ENCODE data around the gene RYR2.

RYR2 gene

DNA sequence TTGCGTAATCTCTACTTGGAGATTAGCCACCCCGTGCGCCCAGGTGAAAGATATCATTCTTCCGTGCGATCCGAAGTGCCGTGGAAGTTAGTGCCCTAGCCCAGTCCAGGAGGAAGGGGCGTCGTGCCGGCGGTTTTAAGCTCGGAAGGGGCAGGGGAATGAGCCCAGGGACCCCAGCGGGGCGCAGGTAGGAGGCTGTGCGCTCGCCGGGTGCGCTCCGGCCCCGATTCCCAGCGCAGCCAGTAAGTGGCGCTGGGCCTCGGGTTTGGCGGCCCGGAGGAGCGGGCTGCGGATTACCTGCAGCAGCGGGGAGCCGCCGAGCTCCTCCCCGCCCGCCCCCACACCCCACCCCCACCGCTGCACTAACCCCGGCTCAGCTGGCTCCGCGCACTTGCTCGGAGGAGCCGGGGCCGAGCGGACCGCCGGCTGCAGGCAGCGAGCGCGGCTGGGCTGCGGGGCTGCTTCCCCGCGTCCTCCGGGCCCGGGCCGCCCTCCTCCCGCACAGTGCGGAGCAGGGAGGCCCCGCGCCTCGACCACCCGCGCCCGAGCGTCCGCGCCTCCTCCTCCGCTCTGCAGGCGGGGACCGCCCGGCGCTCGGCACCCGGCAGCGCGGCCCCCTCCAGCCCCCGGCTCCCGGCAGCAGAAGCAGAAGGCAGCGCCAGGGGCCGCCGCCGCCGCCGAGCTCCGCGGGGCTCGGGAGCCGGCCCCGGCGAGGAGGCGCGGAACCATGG is at the start of gene RYR2:
Gene RYR2 (plus strand): TSS at position 390 of the 731 bp plus-strand sequence. CDS start 338 bp downstream, at position 728.
- DNase-seq = peak; percentile 24 to 30

DNA sequence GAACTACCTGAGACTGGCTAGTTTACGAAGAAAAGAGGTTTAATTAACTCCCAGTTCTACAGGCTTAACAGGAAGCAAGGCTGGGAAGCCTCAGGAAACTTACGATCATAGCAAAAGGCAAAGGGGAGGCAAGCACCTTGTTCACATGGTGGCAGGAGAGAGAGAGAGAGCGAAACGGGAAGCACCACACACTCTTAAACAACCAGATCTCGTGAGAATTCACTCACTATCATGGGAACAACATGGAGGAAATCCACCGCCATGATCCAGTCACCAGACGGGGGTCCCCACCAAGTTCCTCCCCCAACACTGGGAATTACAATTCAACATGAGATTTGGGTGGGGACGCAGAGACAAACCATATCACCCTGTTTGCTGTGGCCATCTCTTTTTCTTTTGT is 49.5 kb upstream of the RYR2 start:
- DNase-seq = no peak

DNA sequence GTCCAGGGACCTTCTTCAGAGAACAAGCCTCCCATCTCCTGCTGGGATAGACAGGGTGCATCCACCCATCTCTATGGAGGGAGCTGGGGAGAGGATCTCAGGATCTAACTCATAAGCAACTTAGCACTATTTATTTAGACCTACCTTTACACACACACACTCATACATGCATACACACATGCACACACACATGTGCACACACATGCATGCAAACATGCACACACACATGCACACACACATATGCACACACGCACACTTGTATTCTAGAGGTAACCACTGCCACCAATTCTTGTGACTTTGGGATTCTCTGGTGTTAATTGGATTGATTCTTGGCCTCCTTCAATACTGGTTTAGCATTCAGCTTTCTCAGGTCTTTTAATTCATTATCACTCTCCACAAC is 47.5 kb upstream of the RYR2 start:
- DNase-seq = no peak

DNA sequence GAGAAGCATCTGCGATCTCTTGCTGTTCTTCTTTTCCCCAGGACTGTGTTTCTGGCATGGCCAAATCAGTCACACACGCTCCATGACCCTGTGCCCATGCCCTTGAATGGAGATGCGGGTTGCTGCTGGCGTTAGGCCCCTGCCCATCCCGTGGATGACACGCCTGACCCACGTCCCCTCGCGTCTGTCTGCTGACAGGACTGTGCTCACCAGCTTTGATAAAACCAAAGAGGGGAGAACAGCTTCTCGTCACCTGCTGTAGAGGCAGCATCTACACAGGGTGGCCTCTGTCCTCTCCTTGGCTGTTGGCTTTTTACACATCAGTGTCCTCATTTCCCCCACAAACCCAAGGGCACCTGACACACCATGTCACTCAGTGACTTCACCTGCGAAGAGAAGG is 44.6 kb upstream of the RYR2 start:
- no peak for DNase-seq

DNA sequence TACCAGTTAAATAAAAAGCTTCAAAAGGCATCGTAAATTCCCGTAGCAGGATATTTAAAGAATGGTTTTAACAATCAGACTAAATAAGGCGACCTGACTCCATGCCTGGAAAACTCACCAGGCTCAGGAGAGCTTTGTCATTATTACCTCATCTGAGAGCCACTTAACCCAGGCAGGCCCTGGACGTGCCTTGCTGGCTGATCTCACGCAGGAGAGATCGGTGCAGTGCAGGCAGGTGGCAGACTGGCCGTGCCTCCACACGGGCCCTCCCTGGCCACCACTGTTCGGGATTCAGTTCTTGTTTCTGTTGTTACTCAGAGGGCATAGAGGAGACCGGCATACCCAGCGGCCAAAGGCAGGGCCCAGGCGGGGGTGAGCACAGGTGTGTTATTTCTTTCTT is 44.1 kb upstream of the RYR2 start:
- no peak for DNase-seq

DNA sequence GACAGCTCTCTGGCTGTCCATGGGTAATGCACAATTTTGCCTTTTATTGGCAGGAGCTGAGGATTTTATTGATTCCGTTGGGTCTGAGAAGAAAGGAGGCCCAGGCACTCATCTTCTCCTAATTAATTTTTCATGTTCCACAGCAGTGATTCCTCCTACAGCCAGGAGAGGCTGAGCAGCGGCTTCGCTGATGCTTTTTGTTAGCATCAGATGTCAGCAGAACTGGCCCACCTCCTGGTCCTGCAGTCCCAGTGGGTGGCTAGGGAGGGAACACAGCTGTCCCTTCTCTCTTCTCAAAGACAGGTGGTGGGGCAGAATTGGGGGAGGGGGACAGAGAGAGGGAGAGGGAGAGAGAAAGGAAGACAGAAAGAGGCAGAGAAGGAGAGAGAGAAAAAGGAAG is 43.4 kb upstream of the RYR2 start:
- DNase-seq = no peak

DNA sequence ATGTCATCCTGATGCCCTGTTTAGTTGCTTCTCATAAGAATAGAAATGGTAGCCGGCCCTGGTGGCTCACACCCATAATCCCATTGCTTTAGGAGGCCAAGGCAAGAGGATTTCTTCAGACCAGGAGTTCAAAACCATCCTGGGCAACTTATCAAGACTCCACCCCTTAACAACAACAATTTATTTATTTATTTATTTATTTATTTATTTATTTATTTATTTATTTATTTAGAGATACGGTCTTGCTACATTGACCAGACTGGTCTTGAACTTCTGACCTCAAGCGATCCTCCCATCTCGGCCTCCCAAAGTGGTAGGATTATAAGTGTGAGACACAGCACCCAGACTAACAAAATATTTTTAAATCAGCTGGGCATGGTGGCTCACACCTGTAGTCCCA is 41.8 kb upstream of the RYR2 start:
- no peak for DNase-seq

DNA sequence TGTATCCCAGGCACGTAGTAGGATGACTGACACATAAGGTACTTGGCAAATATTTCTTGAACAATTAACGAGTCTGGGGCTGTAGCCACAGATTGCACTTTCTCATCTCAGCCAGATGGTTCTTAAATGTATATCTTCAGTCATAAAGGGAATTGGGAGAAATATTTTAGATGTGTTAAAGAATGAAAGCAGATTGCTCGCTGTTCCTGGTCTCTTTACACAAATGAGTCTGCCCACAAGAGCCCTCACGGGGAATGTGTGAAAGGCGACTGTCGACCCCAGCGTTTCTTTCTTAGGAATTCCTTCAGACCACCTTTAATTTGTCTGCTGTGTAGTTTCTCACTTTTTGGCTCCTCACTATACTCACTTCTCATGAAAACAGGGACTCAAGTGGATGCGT is 38.5 kb upstream of the RYR2 start:
- DNase-seq = no peak

DNA sequence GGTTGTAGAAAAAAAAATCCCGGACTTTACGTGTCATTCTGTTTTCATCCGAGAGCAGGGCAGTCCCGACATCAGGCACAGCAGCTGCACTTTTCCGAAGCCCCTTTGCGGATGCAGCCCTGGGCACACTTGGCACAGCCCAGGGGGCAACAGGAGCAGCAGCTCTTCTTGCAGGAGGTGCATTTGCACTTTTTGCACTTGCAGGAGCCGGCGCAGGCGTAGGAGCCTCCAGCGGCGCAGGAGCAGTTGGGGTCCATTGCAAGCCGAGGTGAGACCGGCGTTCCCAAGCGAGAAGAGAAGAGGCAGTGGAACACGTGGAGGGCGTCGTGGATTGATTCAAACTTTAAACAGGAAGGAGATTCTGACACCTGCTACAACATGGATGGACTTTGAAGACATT is 37.9 kb upstream of the RYR2 start, which contains the start of gene MT1HL1:
Gene MT1HL1 (minus strand): TSS at position 326 of the 400 bp plus-strand sequence. CDS start 69 bp downstream, at position 257.
- no peak for DNase-seq

DNA sequence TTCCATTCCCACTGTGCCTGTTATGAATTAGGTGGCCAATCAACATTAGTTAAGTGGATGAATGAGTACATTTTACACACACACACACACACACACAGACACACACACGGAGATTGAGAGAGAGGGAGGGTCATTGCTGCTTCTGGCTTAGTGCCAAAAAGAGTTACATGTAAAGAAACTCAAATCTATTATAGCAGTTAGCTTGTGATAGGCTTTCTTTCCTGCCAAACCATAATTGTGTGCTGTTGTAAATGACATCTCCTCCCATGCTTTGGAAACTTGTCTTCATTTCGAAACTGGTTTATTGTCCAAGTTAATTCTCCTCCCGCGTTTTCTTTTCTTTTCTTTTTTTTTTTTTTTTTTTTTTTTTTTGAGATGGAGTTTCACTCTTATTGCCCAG is 36.3 kb upstream of the RYR2 start:
- DNase-seq = no peak

DNA sequence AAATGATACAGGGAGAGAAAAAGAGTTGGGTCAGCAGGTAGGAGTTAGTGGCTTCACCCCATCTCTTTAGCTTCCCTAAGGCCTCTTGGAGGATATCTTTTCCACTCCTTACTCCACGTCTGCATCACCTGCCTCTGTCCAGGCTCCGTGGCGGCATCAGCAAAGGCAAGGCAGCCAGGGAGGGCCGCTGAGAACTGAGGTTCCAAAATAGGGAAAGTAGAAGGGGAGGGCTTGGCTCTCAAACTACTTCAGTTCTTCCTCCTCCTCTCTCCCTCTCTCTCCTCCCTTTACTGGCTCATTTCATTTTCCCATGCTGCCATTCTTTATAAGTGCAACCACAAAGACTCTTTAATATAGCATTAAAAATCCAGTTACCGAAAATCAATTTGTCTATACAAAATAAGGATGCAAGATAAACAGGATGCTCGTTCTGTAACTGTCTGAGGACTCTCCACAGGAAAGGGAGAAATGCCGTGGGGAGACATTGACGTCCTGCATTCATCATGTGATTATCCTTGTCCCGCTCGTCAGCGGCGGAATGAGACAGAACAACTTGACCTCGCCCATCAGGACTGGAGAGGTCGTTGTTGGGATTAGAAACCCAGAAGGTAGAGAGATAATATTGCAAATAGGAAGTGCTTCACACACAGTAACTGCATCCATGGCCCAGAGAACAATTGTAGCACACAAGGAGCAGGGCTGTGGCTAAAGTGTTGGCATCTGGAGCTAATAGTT is 34.7 kb upstream of the RYR2 start:
- DNase-seq = no peak

DNA sequence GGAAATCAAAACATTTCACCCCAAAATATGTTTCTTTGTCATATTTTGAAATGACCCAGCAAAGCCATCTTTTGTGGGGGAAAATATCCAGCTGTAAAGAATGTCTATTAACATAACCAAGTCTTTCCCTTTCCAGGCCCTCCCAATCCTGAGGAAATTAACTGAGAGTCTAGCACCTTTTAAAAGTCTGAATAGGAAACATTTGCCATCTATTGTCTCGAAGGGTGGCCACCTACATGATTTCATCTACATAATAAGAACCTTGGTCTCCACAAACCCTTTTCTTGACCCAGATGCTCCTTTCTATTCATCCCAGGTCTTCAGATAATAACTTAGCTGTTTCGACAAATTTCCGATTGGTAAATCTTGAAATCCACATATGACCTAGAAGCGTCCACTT is 32.4 kb upstream of the RYR2 start:
- no peak for DNase-seq

DNA sequence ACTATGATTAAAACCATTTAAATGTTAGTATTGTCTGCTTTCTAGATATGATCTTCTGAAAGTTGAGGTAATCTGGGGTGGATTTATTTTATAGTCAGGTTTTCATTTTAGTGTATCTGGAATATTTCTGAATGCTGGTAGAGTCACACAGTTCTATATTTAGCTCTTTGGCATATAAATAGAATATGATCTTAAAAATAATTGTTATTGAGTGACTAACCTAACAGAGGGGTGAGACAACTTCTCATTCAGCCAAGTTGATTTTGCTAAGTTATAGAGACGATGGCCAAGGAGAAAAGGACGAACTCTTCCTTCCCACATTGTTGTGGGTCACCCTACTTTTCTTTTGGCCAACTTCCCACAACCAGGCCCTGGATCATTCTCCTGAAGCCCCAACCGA is 30.6 kb upstream of the RYR2 start:
- no peak for DNase-seq

DNA sequence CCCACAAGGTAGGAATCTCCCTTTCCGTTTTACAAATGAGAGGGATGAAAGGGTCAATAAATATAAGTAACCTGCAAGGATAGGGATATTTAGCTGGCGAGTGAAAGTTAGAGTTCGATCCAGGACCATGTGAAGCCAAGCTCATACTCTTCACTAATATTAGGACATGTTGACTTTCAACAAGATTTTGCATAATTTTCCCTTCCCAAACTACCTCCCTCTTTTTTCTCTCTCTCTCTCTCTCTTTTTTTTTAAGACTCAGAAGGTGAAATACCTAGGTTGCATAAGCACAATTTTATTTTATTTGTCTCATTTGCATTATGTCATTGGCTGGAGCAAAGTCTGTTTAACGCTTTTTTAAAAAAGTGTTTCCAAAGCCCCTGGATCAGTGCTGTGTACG is 29.6 kb upstream of the RYR2 start:
- DNase-seq = no peak

DNA sequence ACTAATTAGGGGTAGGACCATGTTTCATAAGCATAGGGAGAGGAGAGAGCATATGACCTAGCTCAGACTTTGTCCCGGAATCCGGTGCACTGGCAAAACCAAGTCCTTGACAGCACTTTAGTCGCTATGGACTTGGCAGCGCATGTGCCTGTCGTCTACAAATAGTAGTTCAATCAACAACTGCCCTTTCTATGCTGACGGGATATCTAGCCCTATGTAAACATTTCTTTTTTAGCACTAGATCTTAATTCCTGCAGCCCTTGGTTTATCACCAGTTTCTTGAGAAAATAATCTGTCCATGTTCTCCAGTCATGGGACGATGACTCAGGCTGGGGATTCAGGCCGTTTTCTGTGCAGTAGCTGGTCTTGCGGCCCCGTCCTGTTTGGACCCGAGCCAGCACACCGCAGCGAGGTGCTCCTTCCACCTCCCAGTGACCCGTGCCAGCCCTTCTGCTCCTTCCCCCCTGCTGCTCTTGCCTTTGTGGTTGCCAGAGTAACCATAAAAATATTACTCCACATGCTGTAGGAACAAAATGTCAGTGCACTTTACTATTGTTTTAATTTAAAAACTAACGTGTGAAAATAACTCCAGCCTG is 29.1 kb upstream of the RYR2 start:
- no peak for DNase-seq

DNA sequence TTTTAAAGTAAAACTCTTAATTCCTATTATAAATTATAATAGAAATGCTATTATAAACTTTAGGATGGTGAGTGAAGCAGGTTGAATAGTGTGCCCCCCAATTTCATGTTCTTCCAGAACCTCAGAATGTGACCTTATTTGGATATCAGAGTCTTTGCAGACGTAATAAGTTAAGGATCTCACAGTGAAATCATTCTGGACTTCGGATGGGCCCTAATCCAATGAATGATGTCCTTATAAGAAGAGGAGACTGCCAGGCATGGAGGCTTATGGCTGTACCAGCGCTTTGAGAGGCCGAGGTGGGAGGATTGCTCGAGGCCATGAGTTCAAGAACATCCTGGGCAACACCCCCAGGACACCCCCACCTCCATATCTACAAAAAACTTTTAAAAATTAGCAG is 28.4 kb upstream of the RYR2 start:
- DNase-seq = no peak

DNA sequence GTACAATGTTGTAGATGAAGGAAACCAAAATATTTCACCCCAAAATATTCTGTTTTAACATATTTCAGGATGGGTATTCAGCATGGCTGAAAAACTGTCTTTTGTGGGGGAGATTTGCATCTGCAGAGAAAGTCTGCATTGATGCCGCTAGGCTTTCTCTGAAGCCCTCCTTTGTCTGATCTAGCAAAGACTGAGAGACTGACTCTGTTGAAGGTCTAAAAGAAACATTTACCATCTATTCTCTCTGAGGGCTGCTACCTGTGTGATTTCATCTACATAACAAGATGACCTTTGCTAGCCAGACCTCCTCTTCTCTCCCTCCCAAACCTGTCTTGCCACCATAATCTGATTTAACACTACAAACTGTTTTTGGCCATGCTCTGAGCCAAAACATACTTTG is 25.4 kb upstream of the RYR2 start:
- DNase-seq = no peak

DNA sequence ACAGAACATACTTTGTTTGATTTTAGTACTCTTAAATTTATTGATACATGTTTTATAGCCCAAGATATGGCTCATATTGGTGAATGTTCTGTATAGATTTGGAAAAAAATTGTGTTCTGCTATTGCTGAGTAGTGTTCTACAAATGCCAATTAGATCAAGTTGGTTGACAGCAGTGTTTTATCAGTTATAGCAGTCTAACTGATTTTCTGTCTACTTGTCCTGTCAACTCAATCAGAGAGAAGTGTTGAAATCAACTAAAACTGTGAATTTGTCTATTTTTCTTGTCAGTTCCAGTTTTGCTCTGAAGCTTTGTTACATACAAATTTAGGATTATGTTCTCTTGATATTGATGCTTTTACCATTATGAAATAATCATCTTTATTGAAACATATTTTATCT is 23.1 kb upstream of the RYR2 start:
- no peak for DNase-seq

DNA sequence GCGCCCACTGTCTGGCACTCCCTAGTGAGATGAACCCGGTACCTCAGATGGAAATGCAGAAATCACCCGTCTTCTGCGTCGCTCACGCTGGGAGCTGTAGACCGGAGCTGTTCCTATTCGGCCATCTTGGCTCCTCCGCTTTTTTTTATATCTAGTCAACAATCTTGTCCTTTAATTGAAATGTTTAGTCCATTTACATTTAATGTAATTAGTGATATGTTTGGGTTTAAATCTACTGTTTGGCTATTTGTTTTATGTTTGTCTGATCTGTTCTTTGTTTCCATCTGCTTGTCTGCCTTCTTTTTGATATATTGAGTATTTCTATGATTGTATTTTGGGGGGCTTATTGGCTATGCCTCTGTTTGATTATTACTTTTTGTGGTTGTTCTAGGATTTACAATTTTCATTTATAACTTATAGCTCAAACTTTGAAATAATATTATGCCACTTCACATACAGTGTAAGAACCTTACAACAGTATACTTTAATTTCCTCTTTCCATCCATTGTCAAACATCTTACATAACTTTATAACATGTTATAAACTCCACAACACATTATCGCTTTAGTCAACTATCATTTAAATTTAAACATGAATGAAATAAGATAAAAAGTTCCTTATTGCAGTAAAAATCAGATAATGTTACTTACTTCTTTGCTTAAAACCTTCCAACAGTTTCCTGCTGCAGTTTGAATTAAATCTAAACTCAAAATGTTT is 16.5 kb upstream of the RYR2 start:
- no peak for DNase-seq

DNA sequence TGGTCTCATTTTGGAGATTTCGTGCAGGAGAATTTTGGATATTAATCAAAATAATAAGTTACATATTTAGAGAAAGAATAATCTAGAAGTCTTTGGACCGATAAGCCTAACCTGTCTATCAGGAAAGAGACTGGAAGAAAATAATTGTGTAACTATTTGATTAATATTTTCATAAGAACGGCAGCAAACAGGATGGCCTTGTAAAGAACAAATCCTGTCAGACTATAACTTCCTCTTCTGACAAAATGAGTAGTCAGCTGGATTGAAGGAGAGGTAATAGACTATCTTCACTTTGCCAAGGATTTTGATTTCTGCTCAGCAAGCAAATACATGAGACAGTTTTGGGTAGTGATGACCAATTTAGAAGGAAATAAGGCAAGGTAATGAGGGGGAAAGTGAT is 12.7 kb upstream of the RYR2 start:
- no peak for DNase-seq

DNA sequence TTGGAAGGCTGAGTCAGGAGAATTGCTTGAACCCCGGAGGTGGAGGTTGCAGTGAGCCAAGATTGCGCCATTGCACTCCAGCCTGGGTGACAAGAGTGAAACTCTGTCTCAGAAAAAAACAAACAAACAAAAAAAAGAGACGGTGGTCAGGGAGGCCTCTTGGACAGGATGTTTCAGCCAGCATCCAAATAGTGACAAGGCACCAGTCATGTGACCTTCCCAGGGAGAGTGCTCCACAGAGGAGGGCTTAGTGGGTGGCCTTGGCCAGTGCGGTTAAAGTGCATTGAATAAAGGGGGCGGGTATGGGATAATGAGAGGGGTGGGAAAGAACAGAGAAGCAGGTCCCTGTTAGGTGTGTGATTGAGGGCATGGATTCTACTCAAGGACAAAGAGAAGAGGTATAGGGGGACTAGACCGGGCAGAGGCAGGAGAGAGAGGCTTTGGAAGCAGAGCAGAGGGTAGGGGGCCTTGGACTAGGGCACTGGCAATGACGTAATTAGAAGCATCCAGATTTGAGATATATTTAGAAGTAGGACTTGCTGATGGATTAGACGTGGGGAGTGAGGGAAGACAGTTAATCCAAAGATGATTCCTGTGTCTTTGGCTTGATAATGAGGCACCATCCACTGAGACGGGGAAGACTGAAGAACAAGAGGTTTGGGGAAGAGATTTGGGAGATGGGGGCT is 12.0 kb upstream of the RYR2 start:
- no peak for DNase-seq

DNA sequence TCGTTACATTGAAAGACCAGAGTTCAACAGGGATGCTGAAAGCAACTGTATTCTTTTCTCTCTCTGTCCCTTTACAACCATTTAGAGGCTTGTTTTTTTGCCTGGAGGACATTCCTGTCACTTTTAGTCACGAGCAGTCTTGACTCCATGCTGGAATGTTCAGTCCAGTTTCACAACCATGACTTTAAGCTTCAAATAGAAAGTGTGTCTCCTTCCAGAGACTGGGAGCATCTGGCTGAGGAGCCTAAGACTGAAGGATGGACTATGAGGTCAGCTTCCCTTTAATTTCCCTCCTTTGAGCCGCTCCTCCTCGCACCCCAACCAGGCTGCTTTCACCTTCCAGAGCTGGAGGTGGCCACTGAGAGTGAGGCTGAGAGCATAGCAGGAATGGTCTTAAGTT is 10.5 kb upstream of the RYR2 start:
- DNase-seq = no peak

DNA sequence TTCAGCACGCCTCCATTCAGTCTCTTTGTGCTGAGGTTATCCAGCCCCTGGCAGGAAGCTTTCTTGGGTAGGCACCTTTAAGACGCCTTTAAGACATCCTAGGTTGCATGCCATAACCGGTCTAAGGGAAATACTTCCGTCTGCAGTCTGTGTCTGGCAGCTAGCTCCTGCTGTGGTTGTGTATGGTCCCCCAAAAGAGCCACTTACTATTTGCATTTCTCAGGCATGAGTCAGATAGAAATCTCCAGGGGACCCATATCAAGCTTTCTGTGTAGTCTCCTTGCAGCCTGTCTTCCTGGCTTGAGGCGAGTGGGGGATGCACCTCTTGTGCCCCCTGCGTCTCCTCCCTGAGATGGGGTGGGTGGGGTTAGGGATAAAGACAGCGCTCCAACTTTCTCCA is 10.0 kb upstream of the RYR2 start:
- no peak for DNase-seq

Measured in activated T-cell treated with anti-CD3 and anti-CD28 coated beads, Interleukin-2, amount 50 U/mL, for 48 hours (primary cell).